H9 (cell line): ENCODE measurements around the gene TP53INP2. TPM values are rescaled to one million over a fixed set of nuclear protein-coding genes. Genes with fewer than 3 reads are reported as not detected.

Experiments
- DNase-seq: peaks from one replicate; pipeline ENCODE4 v3.0.0-alpha.2; 2017
- H2AFZ ChIP-seq: one replicate; pipeline ENCODE4 v1.6.1; 2013; ENCODE audit warnings: mild to moderate bottlenecking, low read length, control low read depth, moderate library complexity
- H2AK5ac ChIP-seq: 2 replicates; pipeline ENCODE4 v1.6.1; 2013; ENCODE audit warnings: low read length, control low read depth, mixed read lengths; ENCODE audit not compliant: insufficient read length
- H2BK120ac ChIP-seq: one replicate; pipeline ENCODE4 v1.6.1; 2013; ENCODE audit warnings: low read depth, mild to moderate bottlenecking, low read length, control low read depth, inconsistent platforms; ENCODE audit not compliant: poor library complexity, severe bottlenecking
- H2BK12ac ChIP-seq: 2 replicates; pipeline ENCODE4 v1.6.1; 2013; ENCODE audit warnings: low read length, control low read depth, mixed read lengths, low read depth; ENCODE audit not compliant: insufficient read length
- H2BK15ac ChIP-seq: 2 replicates; pipeline ENCODE4 v1.6.1; 2013; ENCODE audit warnings: low read depth, low read length, control low read depth
- H2BK20ac ChIP-seq: one replicate; pipeline ENCODE4 v1.6.1; 2013; ENCODE audit warnings: low read depth, mild to moderate bottlenecking, low read length, control low read depth, inconsistent platforms; ENCODE audit not compliant: poor library complexity, severe bottlenecking
- H2BK5ac ChIP-seq: 2 replicates; pipeline ENCODE4 v1.6.1; 2013; ENCODE audit warnings: low read length, control low read depth, mixed read lengths; ENCODE audit not compliant: insufficient read length
- H3K14ac ChIP-seq: 2 replicates; pipeline ENCODE4 v1.6.1; 2013; ENCODE audit warnings: low read length, control low read depth; ENCODE audit not compliant: insufficient read depth
- H3K18ac ChIP-seq: 2 replicates; pipeline ENCODE4 v1.6.1; 2013; ENCODE audit warnings: low read depth, mild to moderate bottlenecking, mixed read lengths, low read length, control low read depth; ENCODE audit not compliant: insufficient read length
- H3K23ac ChIP-seq: 2 replicates; pipeline ENCODE4 v1.6.1; 2013; ENCODE audit warnings: low read length, control low read depth, mixed read lengths, low read depth; ENCODE audit not compliant: insufficient read length
- H3K23me2 ChIP-seq: 2 replicates; pipeline ENCODE4 v1.6.1; 2013; ENCODE audit warnings: low read depth, mild to moderate bottlenecking, mixed read lengths, low read length, control low read depth; ENCODE audit not compliant: insufficient read length, poor library complexity, severe bottlenecking
- H3K27ac ChIP-seq: 2 replicates; pipeline ENCODE4 v1.5.1; 2013; ENCODE audit warnings: low read length, control low read depth, mixed read lengths, low read depth; ENCODE audit not compliant: insufficient read length
- H3K27me3 ChIP-seq: 2 replicates; pipeline ENCODE4 v1.6.1; 2013; ENCODE audit warnings: low read length, control low read depth, inconsistent platforms; ENCODE audit not compliant: insufficient read depth
- H3K4ac ChIP-seq: 2 replicates; pipeline ENCODE4 v1.6.1; 2013; ENCODE audit warnings: low read depth, mild to moderate bottlenecking, control low read depth, inconsistent platforms, low read length, moderate library complexity
- H3K4me1 ChIP-seq: 2 replicates; pipeline ENCODE4 v1.6.1; 2013; ENCODE audit warnings: low read length, control low read depth, inconsistent platforms; ENCODE audit not compliant: insufficient read depth
- H3K4me2 ChIP-seq: 2 replicates; pipeline ENCODE4 v1.6.1; 2013; ENCODE audit warnings: low read length, control low read depth, mixed read lengths; ENCODE audit not compliant: insufficient read length, insufficient read depth
- H3K56ac ChIP-seq: 2 replicates; pipeline ENCODE4 v1.6.1; 2013; ENCODE audit warnings: low read depth, mild to moderate bottlenecking, mixed read lengths, low read length, control low read depth; ENCODE audit not compliant: insufficient read length
- H3K79me1 ChIP-seq: 2 replicates; pipeline ENCODE4 v1.6.1; 2013; ENCODE audit warnings: low read depth, mild to moderate bottlenecking, moderate library complexity, low read length, control low read depth, inconsistent platforms; ENCODE audit not compliant: insufficient read depth, poor library complexity, severe bottlenecking
- H3K79me2 ChIP-seq: 2 replicates; pipeline ENCODE4 v1.6.1; 2013; ENCODE audit warnings: low read length, control low read depth, inconsistent platforms; ENCODE audit not compliant: insufficient read depth
- H3K9ac ChIP-seq: 2 replicates; pipeline ENCODE4 v1.6.1; 2013; ENCODE audit warnings: low read length, control low read depth, mixed read lengths; ENCODE audit not compliant: insufficient read length; ENCODE audit errors: extremely low read depth
- H3K9me3 ChIP-seq: one replicate; pipeline ENCODE4 v1.6.1; 2013; ENCODE audit warnings: low read depth, low read length, inconsistent platforms; ENCODE audit not compliant: control insufficient read depth
- H3T11ph ChIP-seq: one replicate; pipeline ENCODE4 v1.6.1; 2013; ENCODE audit warnings: mild to moderate bottlenecking, low read length, control low read depth, inconsistent platforms
- H4K20me1 ChIP-seq: one replicate; pipeline ENCODE4 v1.6.1; 2013; ENCODE audit not compliant: control insufficient read depth, insufficient read length, insufficient read depth
- H4K5ac ChIP-seq: 2 replicates; pipeline ENCODE4 v1.6.1; 2013; ENCODE audit warnings: low read depth, mild to moderate bottlenecking, mixed read lengths, low read length, control low read depth; ENCODE audit not compliant: insufficient read length
- H4K8ac ChIP-seq: replicated peaks from 2 replicates; pipeline ENCODE4 v1.6.1; 2013; ENCODE audit warnings: low read length, control low read depth, mixed read lengths, low read depth; ENCODE audit not compliant: insufficient read length
- H4K91ac ChIP-seq: 2 replicates; pipeline ENCODE4 v1.6.1; 2013; ENCODE audit warnings: low read depth, mild to moderate bottlenecking, moderate library complexity, mixed read lengths, low read length, control low read depth; ENCODE audit not compliant: insufficient read length
- H3K27ac Mint-ChIP-seq, 3 experiments: 2 replicates in 2 of 3; 3 replicates in 1 of 3; pipeline ENCODE4 v1.8.0; 2020 to 2021; ENCODE audit warnings: mixed read lengths in 3 of 3, mild to moderate bottlenecking in 1 of 3, moderate library complexity in 1 of 3
- H3K27me3 Mint-ChIP-seq: 2 replicates; pipeline ENCODE4 v1.8.0; 2021; ENCODE audit warnings: low read depth, mild to moderate bottlenecking, moderate library complexity, mixed read lengths
- H3K36me3 Mint-ChIP-seq, 3 experiments: 2 replicates in 2 of 3; 3 replicates in 1 of 3; pipeline ENCODE4 v1.8.0; 2020 to 2021; ENCODE audit warnings: low read depth in 3 of 3, mixed read lengths in 3 of 3; ENCODE audit not compliant: insufficient read depth in 1 of 3
- H3K4me1 Mint-ChIP-seq, 2 experiments: 2 replicates each; pipeline ENCODE4 v1.8.0; 2020; ENCODE audit warnings: mixed read lengths in 2 of 2
- H3K4me3 Mint-ChIP-seq, 2 experiments: 2 replicates in 1 of 2; 3 replicates in 1 of 2; pipeline ENCODE4 v1.8.0; 2020 to 2021; ENCODE audit warnings: mild to moderate bottlenecking in 2 of 2, mixed read lengths in 2 of 2, moderate library complexity in 1 of 2
- H3K9me3 Mint-ChIP-seq, 2 experiments: 2 replicates in 1 of 2; 3 replicates in 1 of 2; pipeline ENCODE4 v1.8.0; 2020; ENCODE audit warnings: mild to moderate bottlenecking in 2 of 2, mixed read lengths in 2 of 2, moderate library complexity in 1 of 2
- CTCF ChIP-seq: fragments of 200-600 bp; sonication (generic); conservative IDR thresholded peaks from 3 replicates; pipeline ENCODE4 v1.8.0; 2021; ENCODE audit warnings: antibody characterized with exemption, mild to moderate bottlenecking
- WGBS: extraction: QIAGEN DNeasy Blood & Tissue Kit; methylation state at CpG from one replicate; pipeline ENCODE4 v1.1.7; 2013; ENCODE audit warnings: missing lambda C conversion rate, low lambda C conversion rate, mixed read lengths; ENCODE audit not compliant: insufficient read length; ENCODE audit errors: extremely low coverage; 5-methylcytosine and 5-hydroxymethylcytosine counted together
- total RNA-seq: library from RNA; stranded (reverse); gene quantifications from 2 replicates; pipeline ENCODE4 v1.2.1, GENCODE V29; 2021

The TP53INP2 gene
- total RNA-seq, 1 experiment from 2014 or later = 8.0 TPM

DNA sequence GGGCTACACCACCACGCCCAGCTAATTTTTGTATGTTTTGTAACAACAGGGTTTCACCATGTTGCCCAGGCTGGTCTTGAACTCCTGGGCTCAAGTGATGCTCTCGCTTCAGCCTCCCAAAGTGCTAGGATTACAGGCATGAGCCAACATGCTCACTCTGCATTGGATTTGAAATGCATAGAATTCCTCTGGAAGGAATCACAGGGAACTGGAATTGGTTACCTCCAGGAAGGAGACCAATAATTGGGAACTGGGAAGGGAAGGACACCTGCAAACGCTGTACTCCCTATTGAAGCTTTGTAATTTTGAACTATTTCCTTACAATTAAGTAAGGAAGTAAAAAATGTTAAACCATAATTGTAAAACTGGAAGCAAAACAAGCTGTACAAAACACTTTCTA lies 12.3 kb upstream of the TP53INP2 start:
- no peak overlapping the region for H3K14ac ChIP-seq
- no CpG with 5 or more reads among the region's 3 CpGs for WGBS
- no peak for TF ChIP-seq CTCF
- no peaks in the 10 kb centered on the region for H3K23me2 ChIP-seq
- no peak overlapping the region for H3K18ac ChIP-seq
- no peak overlapping the region for H2BK20ac ChIP-seq
- H2BK120ac ChIP-seq = no peak overlapping the region
- no peak overlapping the region for H2AK5ac ChIP-seq
- H3K4me1 ChIP-seq = no peaks in the 10 kb centered on the region
- no peak for DNase-seq
- no peak overlapping the region for H2BK12ac ChIP-seq
- no peak overlapping the region for H3K23ac ChIP-seq
- H3K79me2 ChIP-seq = no peaks in the 10 kb centered on the region
- H4K5ac ChIP-seq = no peak overlapping the region
- H3K79me1 ChIP-seq = no peaks in the 10 kb centered on the region
- no peak overlapping the region for H3T11ph ChIP-seq
- H2BK15ac ChIP-seq = no peak overlapping the region
- no peak overlapping the region for H3K27ac ChIP-seq
- no peak overlapping the region for H3K56ac ChIP-seq
- H3K4me2 ChIP-seq = no peak overlapping the region
- H2BK5ac ChIP-seq = no peak overlapping the region
- no peak overlapping the region for H3K4me3 Mint-ChIP-seq
- no peak overlapping the region for H4K8ac ChIP-seq
- peaks cover 2% of the 10 kb centered on the region for H3K27me3 Mint-ChIP-seq
- no peaks in the 10 kb centered on the region for H3K36me3 Mint-ChIP-seq
- H3K4ac ChIP-seq = no peak overlapping the region
- H3K9me3 ChIP-seq = no peaks in the 10 kb centered on the region
- H3K9ac ChIP-seq = no peak overlapping the region
- H4K20me1 ChIP-seq = no peaks in the 10 kb centered on the region
- peaks cover 0 to 3% of the 10 kb centered on the region in 2 experiments; a peak in 1 of 4 replicates for H3K4me1 Mint-ChIP-seq
- no peaks in the 10 kb centered on the region for H3K9me3 Mint-ChIP-seq
- no peak overlapping the region for H3K27ac Mint-ChIP-seq
- H3K27me3 ChIP-seq = no peaks in the 10 kb centered on the region
- H2AFZ ChIP-seq = no peak overlapping the region
- H4K91ac ChIP-seq = no peak overlapping the region
